GM13977 (cell line): ENCODE results near the gene KRTAP10-8.
"Not testable (repeated sequence)": the region's sequence is repeated elsewhere in the genome, so short reads cannot be mapped to it uniquely, and the experiment has no call there.

ENCODE experiments used
- DNase-seq: peaks from one replicate; pipeline ENCODE4 v3.0.0; 2012; ENCODE audit warnings: low spot score
- in situ Hi-C: fragments of 300-500 bp; cut with MboI; formaldehyde crosslinking; loops from one replicate; pipeline ENCODE4 v1.12.0; 2022; ENCODE audit warnings: low sequenced_read_pairs, low pct_unique_long_range_greater_than_20kb, mixed read lengths, inconsistent platforms; ENCODE audit not compliant: unreplicated experiment
- TF ChIP-seq, protein P1 (sequence below): IDR thresholded peaks from 2 replicates; pipeline ENCODE4 v1.5.1; 2012; ENCODE audit warnings: mild to moderate bottlenecking, control low read depth; ENCODE audit not compliant: insufficient read depth; ENCODE audit errors: extremely low read depth, missing control alignments

The KRTAP10-8 gene

DNA sequence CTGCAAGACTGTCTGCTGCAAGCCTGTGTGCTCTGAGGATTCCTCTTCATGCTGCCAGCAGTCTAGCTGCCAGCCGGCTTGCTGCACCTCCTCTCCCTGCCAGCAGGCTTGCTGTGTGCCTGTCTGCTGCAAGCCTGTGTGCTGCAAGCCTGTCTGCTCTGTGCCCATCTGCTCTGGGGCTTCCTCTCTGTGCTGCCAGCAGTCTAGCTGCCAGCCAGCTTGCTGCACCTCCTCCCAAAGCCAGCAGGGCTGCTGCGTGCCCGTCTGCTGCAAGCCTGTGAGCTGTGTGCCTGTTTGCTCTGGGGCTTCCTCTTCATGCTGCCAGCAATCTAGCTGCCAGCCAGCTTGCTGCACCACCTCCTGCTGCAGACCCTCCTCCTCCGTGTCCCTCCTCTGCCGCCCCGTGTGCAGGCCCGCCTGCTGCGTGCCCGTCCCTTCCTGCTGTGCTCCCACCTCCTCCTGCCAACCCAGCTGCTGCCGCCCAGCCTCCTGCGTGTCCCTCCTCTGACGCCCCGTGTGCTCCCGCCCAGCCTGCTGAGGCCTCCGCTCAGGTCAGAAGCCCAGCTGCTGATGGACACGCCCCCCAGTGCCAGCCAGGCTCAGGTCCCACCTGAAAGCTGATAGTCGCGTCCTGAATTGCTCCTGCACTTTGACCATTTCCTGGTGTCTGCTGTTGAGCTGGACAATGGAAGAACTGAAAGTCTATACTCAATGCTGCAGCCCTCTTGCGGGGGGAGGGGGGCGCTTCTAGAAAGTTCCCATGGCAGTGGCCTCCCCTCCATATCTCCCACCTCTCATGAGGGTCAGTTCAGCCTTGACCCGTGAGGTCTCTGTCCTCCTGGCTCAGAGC lies 37.2 kb upstream of the KRTAP10-8 start:
- TF ChIP-seq, protein P1, sequence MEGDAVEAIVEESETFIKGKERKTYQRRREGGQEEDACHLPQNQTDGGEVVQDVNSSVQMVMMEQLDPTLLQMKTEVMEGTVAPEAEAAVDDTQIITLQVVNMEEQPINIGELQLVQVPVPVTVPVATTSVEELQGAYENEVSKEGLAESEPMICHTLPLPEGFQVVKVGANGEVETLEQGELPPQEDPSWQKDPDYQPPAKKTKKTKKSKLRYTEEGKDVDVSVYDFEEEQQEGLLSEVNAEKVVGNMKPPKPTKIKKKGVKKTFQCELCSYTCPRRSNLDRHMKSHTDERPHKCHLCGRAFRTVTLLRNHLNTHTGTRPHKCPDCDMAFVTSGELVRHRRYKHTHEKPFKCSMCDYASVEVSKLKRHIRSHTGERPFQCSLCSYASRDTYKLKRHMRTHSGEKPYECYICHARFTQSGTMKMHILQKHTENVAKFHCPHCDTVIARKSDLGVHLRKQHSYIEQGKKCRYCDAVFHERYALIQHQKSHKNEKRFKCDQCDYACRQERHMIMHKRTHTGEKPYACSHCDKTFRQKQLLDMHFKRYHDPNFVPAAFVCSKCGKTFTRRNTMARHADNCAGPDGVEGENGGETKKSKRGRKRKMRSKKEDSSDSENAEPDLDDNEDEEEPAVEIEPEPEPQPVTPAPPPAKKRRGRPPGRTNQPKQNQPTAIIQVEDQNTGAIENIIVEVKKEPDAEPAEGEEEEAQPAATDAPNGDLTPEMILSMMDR, result no peak
- in situ Hi-C loops, result no loop called here
- DNase-seq, result no peak

DNA sequence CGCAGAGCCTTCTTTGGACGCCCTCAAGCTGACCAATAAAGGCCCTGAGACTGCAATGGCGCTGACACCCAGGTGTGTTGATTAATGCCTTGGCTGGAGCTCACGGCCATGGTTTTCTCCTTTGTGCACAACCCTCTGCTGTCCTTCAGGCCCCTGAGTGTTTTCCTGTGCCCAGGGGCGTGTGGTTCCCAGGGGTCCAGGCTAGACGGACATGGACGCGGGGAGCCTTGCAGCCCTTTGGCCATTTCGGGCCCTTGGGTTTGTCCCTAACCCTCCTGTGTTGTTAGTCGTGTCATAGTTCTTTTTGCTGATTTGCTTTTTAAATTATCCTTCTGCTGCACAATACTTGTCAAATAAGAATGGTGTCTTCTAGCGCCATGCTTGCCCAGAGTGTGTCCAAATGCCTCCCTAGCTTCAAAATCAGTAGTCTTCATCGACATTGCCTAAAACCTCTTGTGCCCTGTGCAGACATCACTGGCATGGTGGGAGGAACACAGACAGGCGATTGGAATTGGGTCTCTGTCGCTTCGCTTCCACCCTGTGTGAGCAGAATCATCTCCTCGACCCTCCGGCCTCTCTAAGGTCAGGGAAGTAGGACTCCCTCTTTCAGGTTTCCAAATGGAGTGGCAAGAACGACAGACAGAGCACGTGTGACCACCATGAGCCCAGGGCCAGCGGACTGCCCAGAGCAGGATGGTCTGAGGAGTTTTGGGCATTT lies 36.4 kb upstream of the KRTAP10-8 start:
- TF ChIP-seq, protein P1, result no peak
- in situ Hi-C loops, result no loop called here

DNA sequence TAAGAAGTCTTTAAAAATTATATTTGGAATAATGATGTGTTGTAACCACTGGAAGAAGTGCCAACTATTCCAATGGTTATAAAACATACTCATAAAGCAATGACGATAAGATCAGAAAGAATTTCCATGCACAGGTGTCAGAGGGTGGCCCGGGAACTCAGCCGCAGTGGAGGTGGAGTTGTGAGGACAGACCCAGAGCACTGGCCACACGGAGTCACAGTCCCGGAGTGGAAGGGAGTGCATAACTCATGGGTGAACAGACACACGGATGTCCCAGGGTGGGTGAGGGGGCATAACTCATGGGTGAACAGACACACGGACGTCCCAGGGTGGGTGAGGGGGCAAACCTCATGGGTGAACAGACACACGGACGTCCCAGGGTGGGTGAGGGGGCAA lies 35.9 kb upstream of the KRTAP10-8 start:
- TF ChIP-seq, protein P1, result no peak
- no peak for DNase-seq
- in situ Hi-C loops, result no loop called here

More for the DNA sequence above, 36.4 kb upstream of the KRTAP10-8 start:
- DNase-seq, result no peak

DNA sequence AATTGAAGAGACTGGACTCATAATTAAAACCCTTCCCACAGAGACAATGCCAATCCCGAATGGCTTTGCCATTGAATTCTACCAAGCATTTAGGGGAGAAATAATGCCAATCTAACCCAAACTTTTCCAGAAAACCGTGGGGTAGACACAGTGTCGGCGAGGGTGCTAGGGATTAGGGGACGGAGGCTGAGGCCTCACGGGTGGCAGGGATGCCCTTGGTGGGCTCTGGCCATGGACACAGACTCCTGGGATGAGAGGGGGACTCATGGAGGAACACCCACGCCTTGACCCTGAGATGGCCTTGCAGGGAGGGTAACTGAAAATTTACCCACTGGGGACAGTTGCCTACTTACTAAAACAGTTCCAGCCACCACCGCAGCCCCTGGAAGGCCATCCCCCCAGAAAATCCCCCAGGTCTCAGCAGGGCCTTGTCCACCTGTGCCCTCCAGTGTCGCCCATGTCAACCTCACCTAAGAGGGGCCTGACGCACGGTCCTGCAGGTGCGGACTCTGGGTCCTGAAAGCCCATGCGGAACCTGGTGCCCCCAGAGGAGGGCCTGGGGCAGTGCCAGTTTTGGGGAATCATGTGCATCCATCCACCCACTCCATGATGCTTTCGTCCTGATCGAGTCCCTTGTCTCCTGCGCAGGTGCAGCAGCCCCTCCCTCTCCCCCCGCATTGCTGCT lies 33.4 kb upstream of the KRTAP10-8 start:
- TF ChIP-seq, protein P1, result no peak

DNA sequence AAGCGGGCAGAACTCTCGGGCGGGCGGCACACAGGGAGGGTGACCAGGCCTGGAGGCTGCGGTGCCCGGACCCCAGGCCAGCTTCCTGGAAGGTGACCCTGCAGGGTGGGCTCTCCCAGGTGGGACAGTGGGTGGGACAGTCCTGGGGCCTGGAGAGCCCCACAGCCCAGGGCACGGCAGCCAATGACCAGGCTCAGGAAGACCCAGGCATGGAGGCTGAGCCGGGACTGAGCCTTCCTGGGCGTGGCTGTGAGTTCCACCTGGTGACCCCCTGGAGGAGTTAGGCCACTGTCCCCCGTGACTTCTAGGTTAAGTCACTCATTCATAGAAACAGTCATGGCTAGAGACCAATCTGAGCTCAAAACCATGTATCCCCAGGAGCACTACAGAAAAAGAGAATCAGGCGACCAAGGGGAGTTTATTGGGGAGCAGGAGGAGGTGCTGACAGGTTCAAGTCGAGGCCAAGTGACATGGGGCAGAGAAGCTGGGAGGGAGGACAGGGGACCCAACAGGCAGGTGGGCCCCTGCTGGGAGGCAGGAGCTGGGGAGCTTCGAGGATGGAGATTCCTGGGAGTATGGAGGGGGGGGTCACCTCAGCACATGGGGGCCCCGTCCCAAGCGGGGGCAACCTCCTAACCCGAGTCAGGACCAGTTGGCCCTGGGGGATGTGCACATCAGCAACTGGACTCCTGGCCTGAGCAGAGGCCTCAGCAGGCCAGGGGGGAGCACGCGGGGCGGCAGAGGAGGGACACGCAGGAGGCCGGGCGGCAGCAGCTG lies 32.6 kb upstream of the KRTAP10-8 start:
- TF ChIP-seq, protein P1, result no peak
- in situ Hi-C loops, result no loop called here
- DNase-seq, result no peak

More for the DNA sequence above, 33.4 kb upstream of the KRTAP10-8 start:
- in situ Hi-C loops, result no loop called here
- DNase-seq, result no peak

DNA sequence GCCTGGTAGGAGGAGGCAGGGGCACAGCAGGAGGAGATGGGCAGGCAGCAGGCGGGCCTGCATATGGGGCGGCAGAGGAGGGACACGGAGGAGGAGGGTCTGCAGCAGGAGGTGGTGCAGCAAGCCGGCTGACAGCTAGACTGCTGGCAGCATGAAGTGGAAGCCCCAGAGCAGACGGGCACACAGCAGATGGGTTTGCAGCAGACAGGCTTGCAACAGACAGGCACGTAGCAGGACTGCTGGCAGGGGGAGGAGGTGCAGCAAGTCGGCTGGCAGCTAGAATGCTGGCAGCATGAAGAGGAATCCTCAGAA lies 32.1 kb upstream of the KRTAP10-8 start:
- TF ChIP-seq, protein P1, result no peak
- in situ Hi-C loops, result no loop called here
- no peak for DNase-seq

DNA sequence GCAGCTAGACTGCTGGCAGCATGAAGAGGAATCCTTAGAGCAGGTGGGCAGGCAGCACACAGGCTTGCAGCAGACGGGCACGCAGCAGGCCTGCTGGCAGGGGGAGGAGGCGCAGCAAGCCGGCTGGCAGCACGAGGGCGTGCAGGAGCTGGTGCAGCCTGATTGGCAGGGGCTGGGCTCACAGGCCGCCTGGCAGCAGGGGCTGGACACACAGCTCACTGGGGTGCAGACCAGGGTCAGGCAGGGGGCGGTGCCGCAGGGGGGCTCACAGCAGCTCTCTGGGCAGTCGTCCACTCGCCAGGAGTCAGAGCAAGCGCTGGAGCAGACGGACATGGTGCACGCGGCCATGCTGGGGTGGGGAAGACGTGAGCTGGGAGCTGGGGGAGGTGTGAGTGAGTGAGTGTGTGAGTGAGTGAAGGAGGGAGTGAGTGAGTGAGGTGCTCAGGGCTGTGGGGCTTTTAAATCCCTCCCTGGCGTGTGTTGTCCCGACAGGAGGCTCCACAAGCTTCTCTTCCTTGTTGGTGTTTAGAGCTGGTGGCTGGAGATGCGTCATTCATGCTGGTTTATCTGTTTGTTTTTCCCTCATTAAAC lies 31.6 kb upstream of the KRTAP10-8 start, which contains the start of gene KRTAP10-5:
KRTAP10-5 (minus strand) TSS at position 374 of the 591 bp plus-strand sequence; CDS start at position 348, 26 bp downstream.
- DNase-seq, in situ Hi-C loops: not testable (repeated sequence)
